Prostate gland (tissue), 2 donors: ENCODE data around the gene OR51V1. TPM values are rescaled to one million over a fixed set of nuclear protein-coding genes. Genes with fewer than 3 reads are reported as not detected.

Experiments used
- DNase-seq: peaks from one replicate; pipeline ENCODE4 v3.0.0-alpha.2; 2019; ENCODE audit warnings: low spot score
- H3K27ac ChIP-seq, 2 donors: fragments of 200-600 bp; sonication (generic); 2 replicates each; pipeline ENCODE4 v1.5.1; 2017 to 2019
- H3K27me3 ChIP-seq: fragments of 200-600 bp; sonication (generic); replicated peaks from 2 replicates; pipeline ENCODE4 v1.5.1; 2019; ENCODE audit not compliant: insufficient read depth
- H3K36me3 ChIP-seq, 2 donors: fragments of 200-600 bp; sonication (generic); 1 replicate in 1 of 2; 2 replicates in 1 of 2; pipeline versions ENCODE4 v1.5.1 to v1.8.1; 2017 to 2019
- H3K4me1 ChIP-seq: fragments of 200-600 bp; sonication (generic); replicated peaks from 2 replicates; pipeline ENCODE4 v1.5.1; 2019
- H3K4me3 ChIP-seq, 2 donors: fragments of 200-600 bp; sonication (generic); 2 replicates each; pipeline ENCODE4 v1.5.1; 2017 to 2019
- H3K9me3 ChIP-seq: fragments of 200-600 bp; sonication (generic); 2 replicates; pipeline ENCODE4 v1.5.1; 2017
- POLR2A ChIP-seq: fragments of 450-650 bp; IDR thresholded peaks from one replicate; pipeline ENCODE4 v1.6.1; 2016; ENCODE audit warnings: antibody characterized with exemption, mild to moderate bottlenecking
- POLR2AphosphoS5 ChIP-seq: sonication (generic); formaldehyde crosslinking; IDR thresholded peaks from one replicate; pipeline ENCODE4 v1.6.1; 2017; ENCODE audit warnings: antibody characterized with exemption
- WGBS: methylation state at CpG from one replicate; pipeline ENCODE4 v1.1.5; 2018; 5-methylcytosine and 5-hydroxymethylcytosine counted together
- intact Hi-C: fragments of 100-400 bp; cut with DNase I; formaldehyde crosslinking; loops from one replicate; pipeline ENCODE4 v1.14.2; 2022
- total RNA-seq, 2 donors: library from RNA; depleted of rRNA; stranded (reverse); fragments of >200 nt; gene quantifications; one replicate each; pipeline ENCODE4 v1.1.0, GENCODE V29; 2016
- TF ChIP-seq, protein P1 (sequence below), 4 experiments: fragments of 200-600 bp in 2 of 4; fragments of 450-650 bp in 2 of 4; sonication (generic) in 2 of 4; IDR thresholded peaks; 1 replicate in 3 of 4; 2 replicates in 1 of 4; pipeline ENCODE4 v1.5.1; 2016 to 2019; ENCODE audit warnings: antibody characterized with exemption in 4 of 4, mild to moderate bottlenecking in 2 of 4, moderate library complexity in 2 of 4

OR51V1 gene
- total RNA-seq, 2 donors from 2014 or later, result not detected

GRCh38 chr11:5198285-5198684 lies 2.2 kb downstream of the OR51V1 start:
- Histone ChIP-seq H3K27me3 (no peaks in the 10 kb centered on the region), H3K4me3 (no peak overlapping the region), H3K27ac (no peak overlapping the region), H3K9me3 (no peaks in the 10 kb centered on the region), H3K36me3 (no peaks in the 10 kb centered on the region), H3K4me1 (no peaks in the 10 kb centered on the region)
- no peak for DNase-seq
- intact Hi-C loops, result no loop called here
- TF ChIP-seq POLR2AphosphoS5 (no peak), POLR2A (no peak)
- TF ChIP-seq, protein P1, sequence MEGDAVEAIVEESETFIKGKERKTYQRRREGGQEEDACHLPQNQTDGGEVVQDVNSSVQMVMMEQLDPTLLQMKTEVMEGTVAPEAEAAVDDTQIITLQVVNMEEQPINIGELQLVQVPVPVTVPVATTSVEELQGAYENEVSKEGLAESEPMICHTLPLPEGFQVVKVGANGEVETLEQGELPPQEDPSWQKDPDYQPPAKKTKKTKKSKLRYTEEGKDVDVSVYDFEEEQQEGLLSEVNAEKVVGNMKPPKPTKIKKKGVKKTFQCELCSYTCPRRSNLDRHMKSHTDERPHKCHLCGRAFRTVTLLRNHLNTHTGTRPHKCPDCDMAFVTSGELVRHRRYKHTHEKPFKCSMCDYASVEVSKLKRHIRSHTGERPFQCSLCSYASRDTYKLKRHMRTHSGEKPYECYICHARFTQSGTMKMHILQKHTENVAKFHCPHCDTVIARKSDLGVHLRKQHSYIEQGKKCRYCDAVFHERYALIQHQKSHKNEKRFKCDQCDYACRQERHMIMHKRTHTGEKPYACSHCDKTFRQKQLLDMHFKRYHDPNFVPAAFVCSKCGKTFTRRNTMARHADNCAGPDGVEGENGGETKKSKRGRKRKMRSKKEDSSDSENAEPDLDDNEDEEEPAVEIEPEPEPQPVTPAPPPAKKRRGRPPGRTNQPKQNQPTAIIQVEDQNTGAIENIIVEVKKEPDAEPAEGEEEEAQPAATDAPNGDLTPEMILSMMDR (IDR thresholded peaks at IDR 0.05), result no peak

- Histone ChIP-seq H3K27ac (no peak overlapping the region), H3K4me3 (no peak overlapping the region), H3K36me3 (no peaks in the 10 kb centered on the region), H3K9me3 (no peaks in the 10 kb centered on the region), H3K27me3 (no peaks in the 10 kb centered on the region), H3K4me1 (no peaks in the 10 kb centered on the region)
- no peak for DNase-seq
- WGBS, result 71% methylated on average over 3 of the region's 3 CpGs
- TF ChIP-seq POLR2AphosphoS5 (no peak), POLR2A (no peak)
- TF ChIP-seq, protein P1 (IDR thresholded peaks at IDR 0.05), result no peak
- intact Hi-C loops, result no loop called here
Measured at GRCh38 chr11:5197536-5197935, 2.9 kb downstream of the OR51V1 start.

DNA sequence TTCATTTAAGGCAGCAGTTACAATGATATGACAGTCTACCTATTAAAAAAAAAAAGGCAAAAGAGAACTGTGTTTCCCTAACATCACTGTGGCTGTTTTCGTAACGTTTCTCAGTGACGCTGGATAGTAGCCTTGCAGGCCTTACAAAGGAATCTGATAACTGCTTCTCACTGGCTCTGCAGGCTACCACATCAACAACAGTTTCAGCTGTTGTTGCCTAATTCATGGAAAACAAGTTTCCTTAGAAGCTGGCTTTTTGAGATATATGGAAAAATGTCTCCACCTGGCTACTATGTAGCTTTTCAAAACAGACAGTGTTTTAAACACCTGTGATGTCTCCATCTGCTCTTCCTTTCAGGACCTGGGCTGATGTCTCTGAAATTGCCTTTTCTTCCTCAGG lies 3.8 kb downstream of the OR51V1 start:
- Histone ChIP-seq H3K4me3 (no peak overlapping the region), H3K36me3 (no peaks in the 10 kb centered on the region), H3K27me3 (no peaks in the 10 kb centered on the region), H3K4me1 (no peaks in the 10 kb centered on the region), H3K27ac (no peak overlapping the region), H3K9me3 (no peaks in the 10 kb centered on the region)
- WGBS, result 50% methylated on average over 3 of the region's 3 CpGs
- DNase-seq, result no peak
- intact Hi-C loops, result no loop called here
- TF ChIP-seq, protein P1 (IDR thresholded peaks at IDR 0.05), result no peak
- TF ChIP-seq POLR2A (no peak), POLR2AphosphoS5 (no peak)

GRCh38 chr11:5196067-5196466 lies 4.4 kb downstream of the OR51V1 start:
- Histone ChIP-seq H3K9me3 (no peaks in the 10 kb centered on the region), H3K36me3 (no peaks in the 10 kb centered on the region), H3K27me3 (no peaks in the 10 kb centered on the region), H3K4me3 (no peak overlapping the region), H3K27ac (no peak overlapping the region), H3K4me1 (no peaks in the 10 kb centered on the region)
- 70% methylated on average over 5 of the region's 5 CpGs for WGBS
- intact Hi-C loops, result no loop called here
- no peak for DNase-seq
- TF ChIP-seq POLR2A (no peak), POLR2AphosphoS5 (no peak)
- TF ChIP-seq, protein P1 (IDR thresholded peaks at IDR 0.05), result no peak

GRCh38 chr11:5192738-5193137 lies 7.7 kb downstream of the OR51V1 start:
- no peak for DNase-seq
- intact Hi-C loops, result no loop called here
- TF ChIP-seq POLR2AphosphoS5 (no peak), POLR2A (no peak)
- TF ChIP-seq, protein P1 (IDR thresholded peaks at IDR 0.05), result no peak
- no peaks in the 10 kb centered on the region for H3K9me3 ChIP-seq
- no peaks in the 10 kb centered on the region for H3K4me1 ChIP-seq
- no peak overlapping the region for H3K4me3 ChIP-seq
- 0% methylated on average over 1 of the region's 1 CpG for WGBS
- no peaks in the 10 kb centered on the region for H3K36me3 ChIP-seq
- no peak overlapping the region for H3K27ac ChIP-seq
- no peaks in the 10 kb centered on the region for H3K27me3 ChIP-seq
